ENCODE measurements around the gene LRP1B. TPM values are rescaled to one million over a fixed set of nuclear protein-coding genes. Genes with fewer than 3 reads are reported as not detected.

The LRP1B gene
- total and polyA plus RNA-seq, 2 donors (not counting 1 experiment from before 2014, with no cell fraction given) = under 0.01 to 0.01 TPM

GRCh38 chr2:141323571-141323970, 807.2 kb downstream of the LRP1B start:
- Histone ChIP-seq H3K9ac (ENCODE audit: insufficient read depth, low read length) (no peak overlapping the region), H2AFZ (ENCODE audit: low read length) (no peak overlapping the region), H3K4me1 (ENCODE audit: control insufficient read depth, extremely low read depth, insufficient read depth, low read length) (no peaks in the 10 kb centered on the region), H3K27ac (ENCODE audit: insufficient read depth, low read length) (no peak overlapping the region), H4K20me1 (ENCODE audit: control insufficient read depth, extremely low read depth, insufficient read depth, low read length) (no peaks in the 10 kb centered on the region), H3K79me2 (ENCODE audit: control insufficient read depth, insufficient read depth, low read length) (no peaks in the 10 kb centered on the region), H3K9me3 (ENCODE audit: control insufficient read depth, insufficient read depth, low read depth, low read length) (no peaks in the 10 kb centered on the region), H3K27me3 (ENCODE audit: control insufficient read depth, insufficient read depth, low read length) (no peaks in the 10 kb centered on the region), H3K36me3 (ENCODE audit: control insufficient read depth, insufficient read depth, low read length) (no peaks in the 10 kb centered on the region), H3K4me2 (ENCODE audit: extremely low read depth, insufficient read depth, low read length) (no peak overlapping the region), H3K4me3 (replicated peaks in 1 of 4; ENCODE audit: control extremely low read depth in 1 of 4, insufficient read depth in 1 of 4, low read depth in 3 of 4, low read length in 4 of 4) (no peak overlapping the region)
- TF ChIP-seq EZH2 (IDR thresholded peaks at IDR 0.05; ENCODE audit: low read length, missing control alignments) = no peak
- TF ChIP-seq, protein P1, sequence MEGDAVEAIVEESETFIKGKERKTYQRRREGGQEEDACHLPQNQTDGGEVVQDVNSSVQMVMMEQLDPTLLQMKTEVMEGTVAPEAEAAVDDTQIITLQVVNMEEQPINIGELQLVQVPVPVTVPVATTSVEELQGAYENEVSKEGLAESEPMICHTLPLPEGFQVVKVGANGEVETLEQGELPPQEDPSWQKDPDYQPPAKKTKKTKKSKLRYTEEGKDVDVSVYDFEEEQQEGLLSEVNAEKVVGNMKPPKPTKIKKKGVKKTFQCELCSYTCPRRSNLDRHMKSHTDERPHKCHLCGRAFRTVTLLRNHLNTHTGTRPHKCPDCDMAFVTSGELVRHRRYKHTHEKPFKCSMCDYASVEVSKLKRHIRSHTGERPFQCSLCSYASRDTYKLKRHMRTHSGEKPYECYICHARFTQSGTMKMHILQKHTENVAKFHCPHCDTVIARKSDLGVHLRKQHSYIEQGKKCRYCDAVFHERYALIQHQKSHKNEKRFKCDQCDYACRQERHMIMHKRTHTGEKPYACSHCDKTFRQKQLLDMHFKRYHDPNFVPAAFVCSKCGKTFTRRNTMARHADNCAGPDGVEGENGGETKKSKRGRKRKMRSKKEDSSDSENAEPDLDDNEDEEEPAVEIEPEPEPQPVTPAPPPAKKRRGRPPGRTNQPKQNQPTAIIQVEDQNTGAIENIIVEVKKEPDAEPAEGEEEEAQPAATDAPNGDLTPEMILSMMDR (conservative IDR thresholded peaks at IDR 0.05 in 1 of 2, IDR thresholded peaks at IDR 0.05 in 1 of 2; ENCODE audit: low read depth in 1 of 2, low read length in 2 of 2) = no peak
- DNase-seq (ENCODE audit: low read depth in 2 of 2) = no peak

DNA sequence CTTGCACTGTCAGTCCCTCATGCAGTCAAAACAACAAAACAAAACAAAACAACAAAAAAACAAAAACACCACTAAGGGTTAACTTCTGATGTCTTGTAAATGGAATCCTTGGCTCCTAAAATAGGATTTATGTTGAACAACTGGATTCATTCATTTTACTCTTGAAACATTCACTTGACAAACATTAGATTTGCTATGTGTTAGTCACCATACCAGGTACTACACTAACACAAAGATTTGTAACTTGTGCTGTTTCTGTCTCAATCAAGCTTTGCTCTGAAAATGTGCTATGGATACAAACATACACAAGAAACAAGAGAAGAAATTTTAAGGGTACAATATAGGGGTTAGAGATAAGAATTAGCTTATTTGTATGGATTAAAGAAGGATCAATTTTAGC, 812.8 kb downstream of the LRP1B start:
- Histone ChIP-seq H3K4me2 (ENCODE audit: extremely low read depth, insufficient read depth, low read length) (no peak overlapping the region), H3K36me3 (ENCODE audit: control insufficient read depth, insufficient read depth, low read length) (no peaks in the 10 kb centered on the region), H3K27ac (ENCODE audit: insufficient read depth, low read length) (no peak overlapping the region), H3K79me2 (ENCODE audit: control insufficient read depth, insufficient read depth, low read length) (no peaks in the 10 kb centered on the region), H4K20me1 (ENCODE audit: control insufficient read depth, extremely low read depth, insufficient read depth, low read length) (no peaks in the 10 kb centered on the region), H3K9me3 (ENCODE audit: control insufficient read depth, insufficient read depth, low read depth, low read length) (no peaks in the 10 kb centered on the region), H3K4me1 (ENCODE audit: control insufficient read depth, extremely low read depth, insufficient read depth, low read length) (no peaks in the 10 kb centered on the region), H3K4me3 (replicated peaks in 1 of 4; ENCODE audit: control extremely low read depth in 1 of 4, insufficient read depth in 1 of 4, low read depth in 3 of 4, low read length in 4 of 4) (no peak overlapping the region), H2AFZ (ENCODE audit: low read length) (no peak overlapping the region), H3K27me3 (ENCODE audit: control insufficient read depth, insufficient read depth, low read length) (no peaks in the 10 kb centered on the region), H3K9ac (ENCODE audit: insufficient read depth, low read length) (no peak overlapping the region)
- no peak for TF ChIP-seq EZH2 (IDR thresholded peaks at IDR 0.05; ENCODE audit: low read length, missing control alignments)
- TF ChIP-seq, protein P1 (conservative IDR thresholded peaks at IDR 0.05 in 1 of 2, IDR thresholded peaks at IDR 0.05 in 1 of 2; ENCODE audit: low read depth in 1 of 2, low read length in 2 of 2) = no peak
- peak; percentile 22 to 33 for DNase-seq (ENCODE audit: low read depth in 2 of 2)

DNA sequence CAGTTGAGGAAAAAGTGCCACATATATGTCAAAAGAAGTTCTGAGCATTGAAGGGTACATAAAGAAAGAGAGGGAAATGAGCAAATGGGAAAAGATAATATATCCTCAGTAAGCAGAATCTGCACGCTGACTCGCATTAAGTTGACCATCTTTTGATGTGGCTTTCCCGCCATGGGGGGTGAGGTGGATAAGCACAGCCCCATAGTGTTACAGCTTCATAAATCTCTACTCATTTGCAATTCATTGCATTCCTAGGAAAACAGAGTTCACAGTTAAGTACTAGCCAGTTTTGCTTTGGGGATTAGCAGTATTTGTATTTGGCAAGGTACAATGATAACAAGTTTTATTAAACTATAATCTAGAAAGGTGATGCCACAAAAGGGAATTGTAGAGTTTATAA, 814.2 kb downstream of the LRP1B start:
- no peaks in the 10 kb centered on the region for H3K9me3 ChIP-seq (ENCODE audit: control insufficient read depth, insufficient read depth, low read depth, low read length)
- no peak overlapping the region for H2AFZ ChIP-seq (ENCODE audit: low read length)
- H3K4me1 ChIP-seq (ENCODE audit: control insufficient read depth, extremely low read depth, insufficient read depth, low read length) = no peaks in the 10 kb centered on the region
- H3K79me2 ChIP-seq (ENCODE audit: control insufficient read depth, insufficient read depth, low read length) = no peaks in the 10 kb centered on the region
- no peak for TF ChIP-seq EZH2 (IDR thresholded peaks at IDR 0.05; ENCODE audit: low read length, missing control alignments)
- TF ChIP-seq, protein P1 (conservative IDR thresholded peaks at IDR 0.05 in 1 of 2, IDR thresholded peaks at IDR 0.05 in 1 of 2; ENCODE audit: low read depth in 1 of 2, low read length in 2 of 2) = no peak
- DNase-seq (ENCODE audit: low read depth in 2 of 2) = peak in 1 of 2 donors; percentile 3
- H3K27me3 ChIP-seq (ENCODE audit: control insufficient read depth, insufficient read depth, low read length) = no peaks in the 10 kb centered on the region
- H3K36me3 ChIP-seq (ENCODE audit: control insufficient read depth, insufficient read depth, low read length) = no peaks in the 10 kb centered on the region
- H3K4me2 ChIP-seq (ENCODE audit: extremely low read depth, insufficient read depth, low read length) = no peak overlapping the region
- H3K4me3 ChIP-seq (replicated peaks in 1 of 4; ENCODE audit: control extremely low read depth in 1 of 4, insufficient read depth in 1 of 4, low read depth in 3 of 4, low read length in 4 of 4) = no peak overlapping the region
- no peaks in the 10 kb centered on the region for H4K20me1 ChIP-seq (ENCODE audit: control insufficient read depth, extremely low read depth, insufficient read depth, low read length)
- H3K27ac ChIP-seq (ENCODE audit: insufficient read depth, low read length) = no peak overlapping the region
- no peak overlapping the region for H3K9ac ChIP-seq (ENCODE audit: insufficient read depth, low read length)

All from fibroblast of lung (primary cell).